BE2C (cell line): ENCODE data around the gene ETS2.
A peak's percentile ranks its signal among the peaks of the same experiment; 100 is the strongest.

Experiments used
- DNase-seq: peaks from one replicate; pipeline ENCODE4 v3.0.0-alpha.2; 2020
- H3K27me3 ChIP-seq: fragments of 250-450 bp; sonication (Bioruptor Pico); 2 replicates; pipeline ENCODE4 v1.5.1; 2020; ENCODE audit warnings: mild to moderate bottlenecking
- H3K36me3 ChIP-seq: fragments of 250-450 bp; sonication (Bioruptor Pico); 2 replicates; pipeline ENCODE4 v1.5.1; 2020; ENCODE audit warnings: mild to moderate bottlenecking
- H3K4me1 ChIP-seq: fragments of 250-450 bp; sonication (Bioruptor Pico); 2 replicates; pipeline ENCODE4 v1.5.1; 2020
- H3K4me3 ChIP-seq: 2 replicates; pipeline ENCODE4 v1.5.1; 2011; ENCODE audit warnings: low read depth, low read length
- H3K9me3 ChIP-seq: fragments of 250-450 bp; sonication (Bioruptor Pico); 2 replicates; pipeline ENCODE4 v1.5.1; 2020
- TF ChIP-seq, protein P1 (sequence below): IDR thresholded peaks from 2 replicates; pipeline ENCODE4 v1.5.1; 2012; ENCODE audit warnings: mild to moderate bottlenecking, low read depth, low read length

The ETS2 gene

DNA sequence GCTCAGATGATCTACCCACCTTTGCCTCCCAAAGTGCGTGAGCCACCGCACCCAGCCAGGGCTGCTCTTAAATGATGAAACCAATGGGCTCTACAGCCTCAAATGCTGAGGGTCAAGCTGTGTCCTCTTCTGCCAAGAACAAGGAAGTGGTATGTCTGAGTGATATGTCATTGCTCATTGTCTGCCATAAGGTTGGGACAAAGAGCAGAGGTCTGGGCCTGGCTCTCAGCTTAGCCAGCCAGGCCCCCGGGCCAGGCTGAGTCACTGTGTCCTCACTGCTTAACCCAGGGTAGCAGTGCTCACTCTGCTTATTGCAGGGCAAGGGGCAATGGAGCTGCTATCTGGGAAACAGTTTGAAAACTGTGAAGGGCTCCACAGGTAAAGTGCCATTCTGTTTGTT lies 8.3 kb upstream of the ETS2 start:
- TF ChIP-seq, protein P1, sequence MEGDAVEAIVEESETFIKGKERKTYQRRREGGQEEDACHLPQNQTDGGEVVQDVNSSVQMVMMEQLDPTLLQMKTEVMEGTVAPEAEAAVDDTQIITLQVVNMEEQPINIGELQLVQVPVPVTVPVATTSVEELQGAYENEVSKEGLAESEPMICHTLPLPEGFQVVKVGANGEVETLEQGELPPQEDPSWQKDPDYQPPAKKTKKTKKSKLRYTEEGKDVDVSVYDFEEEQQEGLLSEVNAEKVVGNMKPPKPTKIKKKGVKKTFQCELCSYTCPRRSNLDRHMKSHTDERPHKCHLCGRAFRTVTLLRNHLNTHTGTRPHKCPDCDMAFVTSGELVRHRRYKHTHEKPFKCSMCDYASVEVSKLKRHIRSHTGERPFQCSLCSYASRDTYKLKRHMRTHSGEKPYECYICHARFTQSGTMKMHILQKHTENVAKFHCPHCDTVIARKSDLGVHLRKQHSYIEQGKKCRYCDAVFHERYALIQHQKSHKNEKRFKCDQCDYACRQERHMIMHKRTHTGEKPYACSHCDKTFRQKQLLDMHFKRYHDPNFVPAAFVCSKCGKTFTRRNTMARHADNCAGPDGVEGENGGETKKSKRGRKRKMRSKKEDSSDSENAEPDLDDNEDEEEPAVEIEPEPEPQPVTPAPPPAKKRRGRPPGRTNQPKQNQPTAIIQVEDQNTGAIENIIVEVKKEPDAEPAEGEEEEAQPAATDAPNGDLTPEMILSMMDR = no peak
- Histone ChIP-seq H3K9me3 (no peaks in the 10 kb centered on the region), H3K27me3 (no peaks in the 10 kb centered on the region), H3K4me3 (no peak overlapping the region), H3K36me3 (no peaks in the 10 kb centered on the region), H3K4me1 (peaks cover 9% of the 10 kb centered on the region)
- peak; percentile 81 for DNase-seq

DNA sequence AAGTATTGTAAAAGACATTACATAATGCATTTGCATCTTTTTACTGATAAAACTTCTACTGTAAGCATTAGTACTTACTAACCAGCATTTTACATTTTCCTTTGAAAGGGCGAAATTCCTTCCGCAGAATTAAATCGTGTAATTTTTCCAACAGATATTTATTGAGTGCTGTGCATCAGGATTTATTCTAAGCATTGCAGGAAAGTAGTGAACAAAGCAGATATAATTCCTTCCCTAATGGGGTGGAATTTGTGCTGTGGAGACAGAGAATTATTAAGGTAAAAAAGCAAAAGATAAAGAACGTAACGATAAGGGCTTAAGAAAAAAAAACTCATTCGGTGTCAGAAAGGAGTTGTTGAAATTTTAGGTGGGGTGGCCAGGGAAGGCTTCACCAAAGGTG lies 7.6 kb upstream of the ETS2 start:
- no peaks in the 10 kb centered on the region for H3K27me3 ChIP-seq
- H3K4me3 ChIP-seq = no peak overlapping the region
- TF ChIP-seq, protein P1 = no peak
- no peak for DNase-seq
- H3K9me3 ChIP-seq = no peaks in the 10 kb centered on the region
- peaks cover 9% of the 10 kb centered on the region for H3K4me1 ChIP-seq
- no peaks in the 10 kb centered on the region for H3K36me3 ChIP-seq

DNA sequence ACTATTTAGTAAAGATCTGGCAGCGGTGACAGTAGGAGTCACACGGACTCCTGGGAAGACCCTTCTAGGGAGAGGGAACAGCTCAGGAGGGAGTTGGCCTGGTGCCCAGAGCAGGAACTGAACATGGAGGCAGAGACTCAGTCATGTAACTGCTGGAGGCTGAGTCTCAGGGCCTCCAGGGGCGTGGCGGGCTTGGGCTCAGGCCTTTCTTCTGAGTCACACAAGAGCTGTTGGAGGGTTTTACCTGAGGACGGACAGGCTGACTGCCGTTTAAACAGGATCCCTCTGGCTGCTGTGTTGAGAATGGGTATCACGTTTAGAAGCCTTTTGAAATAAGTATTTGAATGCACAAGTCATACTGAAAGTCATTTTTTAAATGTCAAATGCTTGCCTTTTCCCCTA lies 7.2 kb upstream of the ETS2 start:
- Histone ChIP-seq H3K4me1 (peaks cover 9% of the 10 kb centered on the region), H3K4me3 (no peak overlapping the region), H3K36me3 (no peaks in the 10 kb centered on the region), H3K27me3 (no peaks in the 10 kb centered on the region), H3K9me3 (no peaks in the 10 kb centered on the region)
- TF ChIP-seq, protein P1 = no peak
- peak; percentile 69 for DNase-seq

DNA sequence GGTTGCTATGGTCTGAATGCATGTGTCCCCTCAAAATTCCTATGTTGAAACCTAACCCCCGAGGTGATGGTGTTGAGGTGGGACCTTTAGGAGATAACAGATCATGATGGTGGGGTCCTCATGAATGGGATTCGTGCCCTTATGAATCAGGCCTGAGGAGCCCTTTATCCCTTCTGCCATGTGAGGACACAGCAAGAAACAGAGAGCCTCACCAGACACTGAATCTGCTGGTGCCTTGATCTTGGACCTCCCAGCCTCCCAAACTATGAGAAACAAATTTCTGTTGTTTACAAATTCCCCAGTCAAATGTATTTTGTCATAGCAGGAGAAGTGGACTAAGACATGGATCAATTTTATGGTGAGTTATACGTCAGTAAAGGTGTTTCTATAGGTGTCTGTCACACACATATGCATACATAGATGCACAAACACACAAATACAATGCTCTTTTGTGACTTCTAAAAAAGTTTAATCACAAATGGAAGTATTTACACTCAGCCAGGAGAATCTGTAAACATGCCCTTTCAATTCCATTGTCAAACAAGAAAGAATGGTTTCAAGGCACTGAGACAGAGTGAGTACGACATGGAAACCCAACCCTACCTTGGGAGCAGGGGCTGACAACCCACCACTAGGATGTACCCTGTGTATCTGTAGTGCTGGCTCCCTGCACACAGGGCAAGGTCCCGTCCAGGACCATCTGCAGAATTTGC lies 5.5 kb upstream of the ETS2 start:
- no peaks in the 10 kb centered on the region for H3K27me3 ChIP-seq
- TF ChIP-seq, protein P1 = no peak
- no peaks in the 10 kb centered on the region for H3K9me3 ChIP-seq
- no peak for DNase-seq
- no peaks in the 10 kb centered on the region for H3K36me3 ChIP-seq
- peaks cover 9% of the 10 kb centered on the region for H3K4me1 ChIP-seq
- no peak overlapping the region for H3K4me3 ChIP-seq

DNA sequence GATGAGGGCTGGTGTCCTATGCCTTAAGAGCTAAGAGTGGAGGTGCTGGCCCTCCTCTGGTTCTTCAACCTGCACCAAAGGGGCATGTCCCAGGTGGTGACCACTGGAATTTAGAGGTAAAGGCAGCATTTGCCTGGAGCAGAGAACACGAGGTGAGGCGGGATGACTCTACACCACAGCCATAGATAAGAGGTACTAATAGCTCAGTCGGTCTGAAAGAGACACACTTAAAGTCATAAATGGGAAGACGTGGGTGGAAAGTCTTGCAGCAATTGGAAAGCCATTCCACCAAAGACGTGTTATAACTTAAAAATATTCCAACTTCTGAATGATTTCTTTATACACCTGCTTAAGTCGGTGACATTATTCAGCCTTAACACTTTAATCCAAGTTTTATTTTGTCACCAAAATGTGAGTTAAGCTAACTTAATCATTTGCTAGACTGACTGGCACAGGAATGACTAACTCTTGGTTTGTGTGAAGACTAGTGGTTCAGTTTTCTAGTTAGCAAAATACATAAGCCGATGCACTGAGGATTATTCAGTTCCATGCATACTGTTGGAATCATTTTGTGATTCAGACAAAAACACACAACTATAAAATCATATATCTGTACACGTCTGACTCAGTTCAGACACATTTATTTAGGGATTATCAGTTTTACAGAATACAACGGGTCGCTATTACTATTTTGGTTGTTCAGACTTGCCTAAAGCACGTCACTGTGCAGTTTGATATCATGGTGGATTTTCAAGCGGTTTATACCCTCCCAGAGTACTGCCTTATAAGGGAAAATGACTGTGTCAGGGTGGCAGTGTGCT lies 4.6 kb upstream of the ETS2 start:
- TF ChIP-seq, protein P1 = no peak
- Histone ChIP-seq H3K9me3 (no peaks in the 10 kb centered on the region), H3K4me1 (peaks cover 9% of the 10 kb centered on the region), H3K36me3 (no peaks in the 10 kb centered on the region), H3K4me3 (no peak overlapping the region), H3K27me3 (no peaks in the 10 kb centered on the region)
- no peak for DNase-seq
